PC-3 (cell line): ENCODE results near the gene L3HYPDH. TPM values are rescaled to one million over a fixed set of nuclear protein-coding genes. Genes with fewer than 3 reads are reported as not detected.

Experiments
- ATAC-seq: fragments of 200-7000 bp; cut with Tn5 transposase; 2 replicates; pipeline ENCODE4 v1.9.1; 2020; ENCODE audit warnings: mild to moderate bottlenecking, moderate library complexity
- BruUV-seq: library from RNA; stranded (reverse); fragments of 400-500 nt; replicated peaks from 2 replicates; lab custom pipeline; 2021; lab: Mats Ljungman, UMichigan
- CTCF ChIA-PET: fragments of 300-600 bp; sonication (Branson Sonifier 250); formaldehyde crosslinking; loops from one replicate; lab custom pipeline; 2022; ENCODE audit warnings: antibody characterized with exemption; lab: Charles Lee
- POLR2A ChIA-PET: fragments of 300-600 bp; sonication (Branson Sonifier 250); formaldehyde crosslinking; loops from one replicate; lab custom pipeline; 2022; ENCODE audit warnings: antibody characterized with exemption; ENCODE audit not compliant: unreplicated experiment; lab: Charles Lee
- DNase-seq: peaks from one replicate; pipeline ENCODE4 v3.0.0-alpha.2; 2015
- H2AFZ ChIP-seq: fragments of 300-600 bp; sonication (generic); 2 replicates; pipeline ENCODE4 v1.6.0; 2016; ENCODE audit warnings: antibody characterized with exemption, low read length
- H3F3A ChIP-seq: fragments of 300-600 bp; sonication (generic); one replicate; pipeline ENCODE4 v1.6.0; 2017; ENCODE audit warnings: antibody characterized with exemption, low read length, control low read depth, mild to moderate bottlenecking; ENCODE audit not compliant: unreplicated experiment
- H3K27ac ChIP-seq: fragments of 300-600 bp; sonication (generic); 2 replicates; pipeline ENCODE4 v1.5.1; 2016; ENCODE audit warnings: mild to moderate bottlenecking, low read length
- H3K27me3 ChIP-seq: fragments of 300-600 bp; sonication (generic); 2 replicates; pipeline ENCODE4 v1.6.1; 2016; ENCODE audit warnings: low read length, mixed read lengths
- H3K36me3 ChIP-seq: fragments of 300-600 bp; sonication (generic); 2 replicates; pipeline ENCODE4 v1.6.1; 2016; ENCODE audit warnings: low read depth, mixed run types, low read length, mixed read lengths
- H3K4me1 ChIP-seq: fragments of 300-600 bp; sonication (generic); 2 replicates; pipeline ENCODE4 v1.5.1; 2016; ENCODE audit warnings: low read length; ENCODE audit not compliant: insufficient read depth
- H3K4me2 ChIP-seq: fragments of 300-600 bp; sonication (generic); 2 replicates; pipeline ENCODE4 v1.6.0; 2016; ENCODE audit warnings: low read length
- H3K4me3 ChIP-seq: fragments of 300-600 bp; sonication (generic); 2 replicates; pipeline ENCODE4 v1.5.1; 2016; ENCODE audit warnings: mild to moderate bottlenecking, low read length, mixed read lengths
- H3K79me2 ChIP-seq: fragments of 300-600 bp; sonication (generic); 2 replicates; pipeline ENCODE4 v1.6.1; 2017; ENCODE audit warnings: low read length, mixed read lengths
- H3K9ac ChIP-seq: fragments of 300-600 bp; sonication (generic); 2 replicates; pipeline ENCODE4 v1.6.0; 2016; ENCODE audit warnings: mild to moderate bottlenecking, low read length
- H3K9me2 ChIP-seq: fragments of 300-600 bp; sonication (generic); replicated peaks from 2 replicates; pipeline ENCODE4 v1.6.1; 2016; ENCODE audit warnings: mixed run types, low read length, mixed read lengths
- H3K9me3 ChIP-seq: fragments of 300-600 bp; sonication (generic); 2 replicates; pipeline ENCODE4 v1.6.1; 2016; ENCODE audit warnings: low read length, mixed read lengths
- H4K20me1 ChIP-seq: fragments of 300-600 bp; sonication (generic); 2 replicates; pipeline ENCODE4 v1.6.1; 2016; ENCODE audit warnings: low read length, mixed read lengths
- EZH2 ChIP-seq: fragments of 300-600 bp; sonication (generic); IDR thresholded peaks from one replicate; pipeline ENCODE4 v1.6.1; 2017; ENCODE audit warnings: antibody characterized with exemption, mild to moderate bottlenecking, low read length; ENCODE audit not compliant: unreplicated experiment
- EZH2phosphoT487 ChIP-seq: fragments of 300-600 bp; sonication (generic); IDR thresholded peaks from 2 replicates; pipeline ENCODE4 v1.6.1; 2018; ENCODE audit warnings: mild to moderate bottlenecking, antibody characterized with exemption, low read length, borderline replicate concordance
- intact Hi-C: fragments of 100-400 bp; cut with micrococcal nuclease; formaldehyde crosslinking; loops from 2 replicates; pipeline ENCODE4 v1.9.0; 2023
- total RNA-seq: library from RNA; depleted of rRNA; stranded (reverse); fragments of >200 nt; gene quantifications from 2 replicates; pipeline ENCODE4 v1.2.3, GENCODE V29; 2014
- TF ChIP-seq, protein P1 (sequence below): fragments of 300-600 bp; sonication (generic); conservative IDR thresholded peaks from 2 replicates; pipeline ENCODE4 v1.5.1; 2017; ENCODE audit warnings: antibody characterized with exemption, low read depth, mild to moderate bottlenecking, low read length

L3HYPDH gene
- total RNA-seq, 1 experiment from 2014 or later: 117 TPM

DNA sequence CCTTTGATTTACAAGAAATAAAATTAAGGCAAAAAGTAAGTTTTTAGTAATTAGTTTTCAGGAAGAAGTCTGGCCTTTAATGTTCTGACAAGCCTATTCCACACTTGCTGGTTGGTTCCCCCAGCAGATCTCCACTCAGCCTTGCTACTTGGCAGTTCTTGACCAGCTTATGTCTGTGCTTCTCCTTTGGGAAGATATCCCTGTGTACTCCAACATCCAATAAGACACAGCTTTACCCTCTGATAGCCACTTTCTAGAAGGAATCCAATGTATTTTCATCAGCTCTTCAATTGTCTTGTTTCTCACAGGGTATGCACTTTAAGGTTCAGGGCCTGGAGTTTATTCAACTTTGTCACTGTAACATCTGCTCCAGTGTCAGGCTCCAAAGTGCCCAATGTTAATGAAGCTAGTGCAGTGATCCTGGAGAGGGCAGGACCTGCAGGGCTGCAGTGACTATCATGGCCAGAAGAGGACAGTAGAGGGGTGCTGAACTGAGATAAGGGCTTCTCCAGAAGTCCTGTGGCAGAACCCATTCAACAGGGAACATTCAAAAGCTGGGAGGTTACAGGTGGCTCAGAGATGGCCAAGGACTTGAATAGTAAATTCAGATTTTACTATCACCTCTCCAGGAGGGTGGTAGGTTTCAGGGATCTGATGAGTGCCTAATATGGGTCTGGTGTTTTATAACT, 23.0 kb upstream of the L3HYPDH start:
- Histone ChIP-seq H2AFZ (no peak overlapping the region), H3K27me3 (no peaks in the 10 kb centered on the region; the same call in 1 of the 2 replicates), H3K4me3 (no peak overlapping the region), H3K9me3 (no peaks in the 10 kb centered on the region), H4K20me1 (no peaks in the 10 kb centered on the region), H3K27ac (no peak overlapping the region), H3K4me1 (peaks cover 7% of the 10 kb centered on the region), H3F3A (no peaks in the 10 kb centered on the region), H3K9ac (no peak overlapping the region), H3K4me2 (no peak overlapping the region), H3K9me2 (no peaks in the 10 kb centered on the region), H3K36me3 (peaks cover 11% of the 10 kb centered on the region; the same call in 1 of the 2 replicates), H3K79me2 (no peaks in the 10 kb centered on the region)
- TF ChIP-seq, protein P1, sequence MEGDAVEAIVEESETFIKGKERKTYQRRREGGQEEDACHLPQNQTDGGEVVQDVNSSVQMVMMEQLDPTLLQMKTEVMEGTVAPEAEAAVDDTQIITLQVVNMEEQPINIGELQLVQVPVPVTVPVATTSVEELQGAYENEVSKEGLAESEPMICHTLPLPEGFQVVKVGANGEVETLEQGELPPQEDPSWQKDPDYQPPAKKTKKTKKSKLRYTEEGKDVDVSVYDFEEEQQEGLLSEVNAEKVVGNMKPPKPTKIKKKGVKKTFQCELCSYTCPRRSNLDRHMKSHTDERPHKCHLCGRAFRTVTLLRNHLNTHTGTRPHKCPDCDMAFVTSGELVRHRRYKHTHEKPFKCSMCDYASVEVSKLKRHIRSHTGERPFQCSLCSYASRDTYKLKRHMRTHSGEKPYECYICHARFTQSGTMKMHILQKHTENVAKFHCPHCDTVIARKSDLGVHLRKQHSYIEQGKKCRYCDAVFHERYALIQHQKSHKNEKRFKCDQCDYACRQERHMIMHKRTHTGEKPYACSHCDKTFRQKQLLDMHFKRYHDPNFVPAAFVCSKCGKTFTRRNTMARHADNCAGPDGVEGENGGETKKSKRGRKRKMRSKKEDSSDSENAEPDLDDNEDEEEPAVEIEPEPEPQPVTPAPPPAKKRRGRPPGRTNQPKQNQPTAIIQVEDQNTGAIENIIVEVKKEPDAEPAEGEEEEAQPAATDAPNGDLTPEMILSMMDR: peak; percentile 100
- no peak for TF ChIP-seq EZH2phosphoT487
- CTCF ChIA-PET: interaction anchor here (0.6 to 1.6 kb wide), 7 partner anchors 29 to 398 kb away, joined by 3 to 15 read pairs (median 3); partner anchors contain the start of gene CCDC175
- ATAC-seq (peak; percentile 90), DNase-seq (peak; percentile 95)
- POLR2A ChIA-PET: interaction anchor here (0.5 to 0.9 kb wide), 2 partner anchors 19 to 60 kb away, joined by 4 to 6 read pairs; no protein-coding TSS in a partner anchor
- BruUV-seq: no TSS peak
- intact Hi-C loops: loop anchor here (1.0 to 2.0 kb wide), 3 partner anchors 69 to 677 kb away; partner anchors contain the start of gene CCDC175

- Histone ChIP-seq H3K4me3 (no peak overlapping the region), H3K9me3 (no peaks in the 10 kb centered on the region), H3K9ac (no peak overlapping the region), H3K36me3 (peaks cover 41% of the 10 kb centered on the region; the same call in 1 of the 2 replicates), H3K27ac (no peak overlapping the region), H3K27me3 (no peaks in the 10 kb centered on the region), H3F3A (no peaks in the 10 kb centered on the region), H4K20me1 (no peaks in the 10 kb centered on the region), H3K4me2 (no peak overlapping the region), H2AFZ (no peak overlapping the region), H3K79me2 (no peaks in the 10 kb centered on the region), H3K4me1 (peaks cover 7% of the 10 kb centered on the region), H3K9me2 (no peaks in the 10 kb centered on the region)
- no peak for ATAC-seq
- BruUV-seq: no TSS peak
- POLR2A ChIA-PET: no interaction called here
- TF ChIP-seq EZH2 (no peak), EZH2phosphoT487 (no peak)
- TF ChIP-seq, protein P1: no peak
- CTCF ChIA-PET: no interaction called here
- intact Hi-C loops: no loop called here
- DNase-seq: no peak
Observed at GRCh38 chr14:59503256-59503655, 19.0 kb upstream of the L3HYPDH start.

- Histone ChIP-seq H3K4me3 (no peak overlapping the region), H3K9me3 (no peaks in the 10 kb centered on the region), H2AFZ (no peak overlapping the region), H3K9me2 (no peaks in the 10 kb centered on the region), H3F3A (no peaks in the 10 kb centered on the region), H4K20me1 (no peaks in the 10 kb centered on the region), H3K27ac (no peak overlapping the region), H3K4me2 (no peak overlapping the region), H3K9ac (no peak overlapping the region), H3K27me3 (no peaks in the 10 kb centered on the region), H3K79me2 (no peaks in the 10 kb centered on the region), H3K36me3 (peaks cover 51% of the 10 kb centered on the region; the same call in 1 of the 2 replicates), H3K4me1 (no peaks in the 10 kb centered on the region)
- ChIA-PET CTCF (no interaction called here), POLR2A (no interaction called here)
- no TSS peak for BruUV-seq
- ATAC-seq (peak; percentile 56), DNase-seq (no peak)
- intact Hi-C loops: no loop called here
- TF ChIP-seq EZH2phosphoT487 (no peak), EZH2 (no peak)
- TF ChIP-seq, protein P1: no peak
Observed at GRCh38 chr14:59500732-59501131, 16.5 kb upstream of the L3HYPDH start.
